ENCODE data around the gene FBXW9. TPM values are rescaled to one million over a fixed set of nuclear protein-coding genes. Genes with fewer than 3 reads are reported as not detected.
A peak's percentile ranks its signal among the peaks of the same experiment; 100 is the strongest.

Gene FBXW9
- 7.6 TPM for total RNA-seq

GRCh38 chr19:12696366-12697335, at the start of gene FBXW9:
FBXW9 (minus strand) TSS chr19:12696631; CDS start chr19:12696581, 50 bp downstream.
- H3K36me3 ChIP-seq: peaks cover 16 to 18% of the 10 kb centered on the region in 2 donors
- H3K9me3 ChIP-seq: no peaks in the 10 kb centered on the region
- no peak for TF ChIP-seq CTCF (IDR thresholded peaks at IDR 0.05)
- H3K27ac ChIP-seq: peak within 1 kb of the TSS; percentile 87 to 92
- H3K27me3 ChIP-seq: no peaks in the 10 kb centered on the region
- peak; percentile 87 to 98 for DNase-seq (ENCODE audit: low spot score in 2 of 2)
- peak within 1 kb of the TSS; percentile 91 to 96 for H3K4me3 ChIP-seq
- peaks cover 5 to 13% of the 10 kb centered on the region in 2 donors for H3K4me1 ChIP-seq
- intact Hi-C loops (cut with DNase I): loop anchor here (2.0 kb wide), 1 partner anchor 26 kb away; the partner anchor contains the start of gene TNPO2

GRCh38 chr19:12745166-12745897, 48.9 kb upstream of the FBXW9 start:
- no peaks in the 10 kb centered on the region for H3K27me3 ChIP-seq
- no peak overlapping the region for H3K27ac ChIP-seq
- H3K9me3 ChIP-seq: no peaks in the 10 kb centered on the region
- no peaks in the 10 kb centered on the region for H3K4me1 ChIP-seq
- H3K36me3 ChIP-seq: peaks cover 36 to 62% of the 10 kb centered on the region in 2 donors
- no peak for DNase-seq (ENCODE audit: low spot score in 2 of 2)
- no peak overlapping the region for H3K4me3 ChIP-seq
- TF ChIP-seq CTCF (IDR thresholded peaks at IDR 0.05): no peak
- intact Hi-C loops (cut with DNase I): no loop called here

- Histone ChIP-seq H3K9me3 (no peaks in the 10 kb centered on the region), H3K27ac (peak overlapping the region; percentile 78 to 90), H3K4me1 (peaks cover 17 to 24% of the 10 kb centered on the region in 2 donors), H3K27me3 (no peaks in the 10 kb centered on the region), H3K4me3 (peak overlapping the region; percentile 70 to 80), H3K36me3 (peaks cover 8 to 32% of the 10 kb centered on the region in 2 donors)
- intact Hi-C loops (cut with DNase I): loop anchor here (1.0 to 10.0 kb wide), 3 partner anchors 56 to 443 kb away; partner anchors contain the start of genes DHPS and ZNF44
- DNase-seq (ENCODE audit: low spot score in 2 of 2): no peak
- TF ChIP-seq CTCF (IDR thresholded peaks at IDR 0.05): no peak
Observed at GRCh38 chr19:12737835-12738351, 41.5 kb upstream of the FBXW9 start.

GRCh38 chr19:12736995-12737834, 40.8 kb upstream of the FBXW9 start, which contains the start of gene GET3:
GET3 (plus strand) TSS chr19:12737497; CDS start chr19:12737506, 9 bp downstream.
- H3K4me1 ChIP-seq: peaks cover 20 to 28% of the 10 kb centered on the region in 2 donors
- H3K27ac ChIP-seq: peak within 1 kb of the TSS; percentile 78 to 90
- peak; percentile 93 to 98 for DNase-seq (ENCODE audit: low spot score in 2 of 2)
- H3K4me3 ChIP-seq: peak within 1 kb of the TSS; percentile 70 to 80
- peaks cover 8 to 28% of the 10 kb centered on the region in 2 donors for H3K36me3 ChIP-seq
- intact Hi-C loops (cut with DNase I): loop anchor here (1.0 to 10.0 kb wide), 3 partner anchors 55 to 442 kb away; partner anchors contain the start of genes DHPS and ZNF44
- no peaks in the 10 kb centered on the region for H3K9me3 ChIP-seq
- TF ChIP-seq CTCF (IDR thresholded peaks at IDR 0.05): peak in 2 of 3 experiments; percentile 5 to 15
- H3K27me3 ChIP-seq: no peaks in the 10 kb centered on the region

Measured in ascending aorta (tissue), 2 donors.